ENCODE results near the gene ADAM15.

ADAM15 gene

GRCh38 chr1:155092131-155092530 is 41.0 kb downstream of the ADAM15 start:
- Histone ChIP-seq H3K9ac (ENCODE audit: low read length) (no peak overlapping the region), H2AFZ (ENCODE audit: low read depth, low read length) (no peak overlapping the region), H3K79me2 (ENCODE audit: low read length) (no peaks in the 10 kb centered on the region), H3K9me3 (ENCODE audit: insufficient read depth, low read length) (no peaks in the 10 kb centered on the region), H3K27me3 (ENCODE audit: low read depth, low read length) (peaks cover 16% of the 10 kb centered on the region), H3K27ac (ENCODE audit: low read length) (no peak overlapping the region), H4K20me1 (ENCODE audit: insufficient read depth, low read length) (no peaks in the 10 kb centered on the region), H3K4me2 (ENCODE audit: low read length) (no peak overlapping the region), H3K4me1 (ENCODE audit: low read length) (peaks cover 14% of the 10 kb centered on the region), H3K36me3 (replicated peaks; ENCODE audit: low read depth, low read length) (no peaks in the 10 kb centered on the region), H3K4me3 (ENCODE audit: low read length) (no peak overlapping the region)
- no peak for TF ChIP-seq CTCF (IDR thresholded peaks at IDR 0.05; ENCODE audit: low read depth, low read length)
- TF ChIP-seq EZH2phosphoT487 (IDR thresholded peaks at IDR 0.05; ENCODE audit: low read depth): no peak

- Histone ChIP-seq H3K9ac (ENCODE audit: low read length) (no peak overlapping the region), H3K27me3 (ENCODE audit: low read depth, low read length) (peaks cover 16% of the 10 kb centered on the region)
- TF ChIP-seq CTCF (IDR thresholded peaks at IDR 0.05; ENCODE audit: low read depth, low read length) (no peak), EZH2phosphoT487 (IDR thresholded peaks at IDR 0.05; ENCODE audit: low read depth) (no peak)
Observed at GRCh38 chr1:155092641-155093040, 41.5 kb downstream of the ADAM15 start.

GRCh38 chr1:155093911-155094621 is 43.0 kb downstream of the ADAM15 start:
- Histone ChIP-seq H4K20me1 (ENCODE audit: insufficient read depth, low read length) (no peaks in the 10 kb centered on the region), H3K9ac (ENCODE audit: low read length) (no peak overlapping the region), H3K9me3 (ENCODE audit: insufficient read depth, low read length) (no peaks in the 10 kb centered on the region), H3K36me3 (replicated peaks; ENCODE audit: low read depth, low read length) (no peaks in the 10 kb centered on the region), H2AFZ (ENCODE audit: low read depth, low read length) (peak overlapping the region; percentile 54; the same call in 1 of the 2 replicates), H3K4me1 (ENCODE audit: low read length) (peaks cover 14% of the 10 kb centered on the region), H3K4me3 (ENCODE audit: low read length) (no peak overlapping the region), H3K79me2 (ENCODE audit: low read length) (no peaks in the 10 kb centered on the region), H3K4me2 (ENCODE audit: low read length) (no peak overlapping the region), H3K27ac (ENCODE audit: low read length) (no peak overlapping the region), H3K27me3 (ENCODE audit: low read depth, low read length) (peaks cover 16% of the 10 kb centered on the region)
- TF ChIP-seq CTCF (IDR thresholded peaks at IDR 0.05; ENCODE audit: low read depth, low read length): peak; percentile 65
- TF ChIP-seq EZH2phosphoT487 (IDR thresholded peaks at IDR 0.05; ENCODE audit: low read depth): no peak

More at GRCh38 chr1:155092641-155093040, 41.5 kb downstream of the ADAM15 start:
- Histone ChIP-seq H2AFZ (ENCODE audit: low read depth, low read length) (no peak overlapping the region), H3K27ac (ENCODE audit: low read length) (no peak overlapping the region), H3K4me3 (ENCODE audit: low read length) (no peak overlapping the region), H3K4me1 (ENCODE audit: low read length) (peaks cover 14% of the 10 kb centered on the region), H3K36me3 (replicated peaks; ENCODE audit: low read depth, low read length) (no peaks in the 10 kb centered on the region), H3K79me2 (ENCODE audit: low read length) (no peaks in the 10 kb centered on the region), H3K4me2 (ENCODE audit: low read length) (no peak overlapping the region), H3K9me3 (ENCODE audit: insufficient read depth, low read length) (no peaks in the 10 kb centered on the region), H4K20me1 (ENCODE audit: insufficient read depth, low read length) (no peaks in the 10 kb centered on the region)

- H3K27ac ChIP-seq (ENCODE audit: low read length): no peak overlapping the region
- no peak for TF ChIP-seq EZH2phosphoT487 (IDR thresholded peaks at IDR 0.05; ENCODE audit: low read depth)
- TF ChIP-seq CTCF (IDR thresholded peaks at IDR 0.05; ENCODE audit: low read depth, low read length): no peak
- H3K9ac ChIP-seq (ENCODE audit: low read length): no peak overlapping the region
Observed at GRCh38 chr1:155094622-155094948, 43.5 kb downstream of the ADAM15 start.

More at GRCh38 chr1:155094622-155094948, 43.5 kb downstream of the ADAM15 start:
- Histone ChIP-seq H2AFZ (ENCODE audit: low read depth, low read length) (no peak overlapping the region), H3K4me3 (ENCODE audit: low read length) (no peak overlapping the region), H3K4me1 (ENCODE audit: low read length) (peaks cover 14% of the 10 kb centered on the region), H3K79me2 (ENCODE audit: low read length) (no peaks in the 10 kb centered on the region), H3K27me3 (ENCODE audit: low read depth, low read length) (peaks cover 16% of the 10 kb centered on the region), H3K9me3 (ENCODE audit: insufficient read depth, low read length) (no peaks in the 10 kb centered on the region), H4K20me1 (ENCODE audit: insufficient read depth, low read length) (no peaks in the 10 kb centered on the region), H3K4me2 (ENCODE audit: low read length) (no peak overlapping the region), H3K36me3 (replicated peaks; ENCODE audit: low read depth, low read length) (no peaks in the 10 kb centered on the region)
